HG02588 (cell line): ENCODE measurements around the gene EDC4.
"Not testable (repeated sequence)": the region's sequence is repeated elsewhere in the genome, so short reads cannot be mapped to it uniquely, and the experiment has no call there.

Source experiments
- ATAC-seq: cut with Tn5 transposase; IDR thresholded peaks from one replicate; pipeline ENCODE4 v1.9.1; 2021; ENCODE audit warnings: mild to moderate bottlenecking, moderate library complexity; ENCODE audit not compliant: unreplicated experiment

The EDC4 gene

DNA sequence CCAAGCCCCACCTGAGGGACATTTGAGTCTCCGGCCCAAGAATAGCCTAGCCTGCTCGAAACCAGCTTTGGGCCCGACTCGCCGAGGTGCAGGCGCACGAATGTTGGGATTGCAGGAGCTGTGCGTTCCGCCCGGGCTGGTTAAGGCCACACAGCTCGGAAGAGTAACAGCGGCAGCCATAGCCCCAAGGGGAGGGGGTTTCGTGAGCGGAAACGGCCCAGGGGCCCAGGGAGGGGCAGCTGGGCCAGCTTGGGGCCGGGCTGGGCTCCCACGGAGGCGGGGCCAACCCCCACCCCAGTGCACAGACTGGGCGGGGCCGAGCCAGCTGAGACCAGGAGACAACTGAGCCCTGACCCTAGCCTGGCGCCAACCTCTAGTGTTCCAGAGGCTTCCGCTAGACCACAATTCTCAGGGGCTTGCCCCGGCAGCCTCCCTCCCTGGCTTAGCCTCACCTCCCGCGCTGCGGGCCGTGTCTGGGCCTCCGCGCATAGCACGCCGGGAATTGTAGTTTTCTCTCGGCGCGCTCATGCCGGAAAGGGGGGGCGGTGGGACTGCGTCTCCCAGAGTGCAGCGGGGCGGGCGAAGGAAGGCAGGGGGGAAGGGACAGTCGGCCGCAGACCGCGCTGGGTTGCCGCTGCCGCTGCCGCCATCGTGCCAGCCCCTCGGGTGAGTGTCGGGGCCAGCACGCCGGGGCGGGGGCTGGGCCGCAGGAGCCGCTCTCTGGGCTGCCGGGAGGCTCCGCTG is 26.4 kb upstream of the EDC4 start, which contains the start of gene NUTF2:
NUTF2 (plus strand) TSS at position 614 of the 744 bp plus-strand sequence. CDS start 18,198 bp downstream, outside the sequence.
- ATAC-seq, result peak; percentile 56

DNA sequence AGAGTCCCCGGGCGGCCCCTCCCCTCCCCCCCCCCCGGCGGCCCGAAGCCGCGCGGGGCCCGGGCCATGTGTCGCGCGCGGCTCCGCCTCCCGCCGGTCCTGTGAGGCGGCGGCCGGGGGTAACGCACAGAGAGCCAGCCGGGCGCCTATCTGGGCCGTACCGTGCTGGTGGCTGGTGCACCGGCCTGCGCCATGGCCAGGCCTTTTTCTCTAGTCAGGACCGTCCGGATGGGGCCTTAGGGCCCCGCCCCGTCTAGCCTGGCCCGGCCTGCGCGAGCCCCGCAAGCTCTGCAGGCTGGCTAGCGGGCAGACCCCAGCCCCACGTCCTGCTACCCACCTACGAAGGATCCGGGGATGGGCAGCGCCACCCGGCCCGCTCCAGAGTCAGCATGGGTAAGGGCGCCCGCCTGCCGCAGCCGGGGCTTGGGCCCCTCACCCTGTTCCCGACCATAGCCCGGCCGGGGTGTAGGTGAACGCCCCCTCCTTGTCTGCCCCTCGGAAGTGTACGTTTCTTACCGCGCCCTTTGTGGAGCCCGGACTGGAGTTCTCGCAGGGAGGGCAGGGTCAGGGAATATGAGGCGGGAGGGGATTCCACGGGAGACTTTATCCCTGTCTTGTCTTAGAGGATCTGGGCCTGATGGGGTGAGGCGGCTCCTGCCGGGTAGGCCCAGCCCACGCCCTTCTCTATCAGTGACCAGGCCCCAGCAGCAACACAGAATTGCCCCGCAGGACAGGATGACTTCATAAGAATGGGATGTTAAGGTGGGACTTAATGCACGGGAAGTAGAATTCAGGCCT is 25.6 kb upstream of the EDC4 start, which contains the start of gene CENPT:
CENPT (minus strand) TSS at position 630 of the 798 bp plus-strand sequence. CDS start 13,834 bp downstream, outside the sequence.
- ATAC-seq, result peak; percentile 37

DNA sequence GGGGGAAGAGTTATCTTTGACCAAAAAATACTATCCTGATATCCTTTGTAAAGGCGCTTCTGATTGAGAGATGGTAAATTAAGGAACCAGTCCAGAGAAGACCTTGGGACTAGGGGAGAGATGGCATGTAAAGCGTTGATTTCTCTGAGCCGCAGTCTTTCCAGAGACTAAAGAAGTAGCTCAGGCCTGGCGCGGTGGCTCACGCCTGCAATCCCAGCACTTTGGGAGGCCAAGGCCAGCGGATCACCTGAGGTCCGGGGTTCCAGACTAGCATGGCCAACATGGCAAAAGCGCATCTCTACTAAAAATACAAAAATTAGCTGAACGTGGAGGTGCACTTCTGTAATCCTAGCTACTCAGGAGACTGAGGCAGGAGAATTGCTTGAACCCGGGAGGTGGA is 24.7 kb upstream of the EDC4 start:
- ATAC-seq, result no peak

DNA sequence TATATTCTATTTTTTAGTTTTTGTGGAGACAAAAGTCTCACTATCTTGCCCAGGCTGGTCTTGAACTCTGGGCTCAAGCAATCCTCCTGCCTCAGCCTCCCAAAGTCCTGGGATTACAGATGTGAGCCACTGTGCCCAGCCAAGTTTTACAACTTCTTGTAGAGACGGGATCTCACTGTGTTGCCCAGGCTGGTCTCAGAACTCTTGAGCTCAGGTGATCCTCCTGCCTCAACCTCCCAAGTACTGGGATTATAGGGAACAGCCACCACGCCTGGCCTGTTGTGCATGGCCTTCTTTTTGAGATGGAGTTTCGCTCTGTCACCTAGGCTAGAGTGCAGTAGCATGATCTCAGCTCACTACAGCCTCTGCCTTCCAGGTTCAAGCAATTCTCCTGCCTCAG is 19.2 kb upstream of the EDC4 start:
- no peak for ATAC-seq

DNA sequence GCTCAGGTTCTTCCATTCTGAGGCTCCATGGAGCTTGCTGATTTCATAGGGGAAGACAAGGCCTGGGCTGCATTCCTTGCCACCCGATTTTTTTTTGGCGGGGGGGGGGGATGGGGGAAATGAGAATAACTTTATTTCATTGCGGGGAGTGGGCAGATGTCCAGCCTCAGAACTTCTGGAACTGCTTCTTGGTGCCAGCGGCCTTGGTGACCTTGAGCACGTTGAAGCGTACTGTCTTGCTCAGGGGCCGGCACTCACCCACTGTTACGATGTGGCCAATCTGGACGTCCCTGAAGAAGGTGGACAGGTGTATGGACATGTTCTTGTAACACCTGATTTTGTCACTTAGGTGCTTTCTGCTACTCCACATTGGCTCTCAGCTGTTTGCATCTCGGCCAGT is 17.1 kb upstream of the EDC4 start:
- no peak for ATAC-seq

DNA sequence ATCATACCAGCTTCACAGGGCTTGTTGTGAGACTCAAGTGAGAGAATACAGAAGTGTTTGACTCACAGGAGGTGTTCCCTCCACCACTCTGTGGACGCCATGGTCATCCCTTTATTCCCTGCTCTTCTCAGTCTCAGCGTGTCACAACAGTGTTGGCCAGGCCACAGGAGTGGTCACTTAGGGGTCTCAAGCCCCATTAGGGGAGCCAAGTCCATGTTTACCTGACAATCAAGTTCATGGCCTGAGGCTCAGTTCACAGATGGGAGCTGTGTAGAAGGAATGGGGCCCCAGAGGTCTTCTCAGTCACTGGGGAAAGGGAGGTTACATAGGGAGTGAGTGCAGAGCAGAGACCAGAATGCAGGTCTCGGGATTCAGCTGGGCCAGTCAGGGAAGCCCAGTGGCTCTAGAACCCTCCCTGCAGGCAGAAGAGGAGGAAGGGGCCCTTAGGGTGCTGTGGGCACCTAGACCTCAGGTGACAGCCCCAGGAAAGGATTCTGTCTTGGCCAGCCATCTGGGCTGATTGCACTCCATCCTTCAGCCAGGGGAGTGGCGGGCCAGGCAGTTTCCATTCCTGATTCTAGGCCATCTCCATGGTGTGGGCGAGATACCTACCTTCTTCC is 15.8 kb upstream of the EDC4 start:
- ATAC-seq, result no peak

DNA sequence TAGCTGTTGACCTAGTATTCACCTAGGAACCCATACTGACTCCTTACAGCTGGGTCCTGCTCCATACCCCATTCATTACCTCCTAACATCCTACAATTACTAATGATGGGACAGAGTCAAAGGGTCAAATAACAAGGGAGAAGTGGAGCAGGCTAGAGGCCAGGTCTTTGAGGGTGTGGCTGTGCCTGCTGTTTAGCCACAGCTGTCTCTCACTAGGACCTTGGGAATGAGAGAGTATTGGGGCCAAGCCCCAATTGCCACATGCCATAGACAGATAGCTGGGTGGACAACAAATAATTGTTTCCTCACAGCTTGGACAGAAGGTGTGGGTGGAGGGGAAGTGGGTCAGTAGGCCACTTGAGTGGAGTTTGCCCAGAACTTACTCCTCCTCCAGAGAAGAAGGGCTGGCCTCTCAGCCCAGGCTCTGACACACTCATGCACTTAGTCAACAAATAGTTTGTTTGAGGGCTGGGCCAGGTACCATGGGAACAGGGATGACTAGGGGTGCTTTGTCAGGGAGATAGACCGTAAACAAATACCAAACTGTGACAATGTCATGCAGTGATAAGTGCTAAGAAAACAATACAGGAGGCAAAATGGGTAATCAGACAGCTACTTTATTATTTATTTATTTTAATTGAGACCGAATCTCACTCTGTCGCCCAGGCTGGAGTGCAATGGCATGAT is 15.2 kb upstream of the EDC4 start:
- ATAC-seq, result no peak

DNA sequence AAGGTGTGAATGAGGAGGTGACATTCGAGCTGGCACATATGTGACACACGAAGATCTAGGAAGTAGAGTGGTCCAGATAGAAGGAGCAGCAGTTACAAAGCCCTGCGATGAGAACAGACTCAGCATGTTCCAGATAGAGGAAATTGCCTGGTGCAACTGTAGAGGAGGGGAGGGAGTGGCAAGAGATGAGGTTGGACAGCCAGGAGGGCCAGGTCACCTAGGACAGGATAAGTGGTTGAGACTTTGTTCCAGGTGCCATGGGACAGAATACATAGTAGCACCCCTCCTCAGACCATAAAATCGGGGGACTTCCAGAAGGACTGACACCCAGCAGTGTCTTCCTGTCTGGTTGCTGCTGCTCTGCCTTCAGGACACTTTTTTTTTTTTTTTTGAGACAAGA is 14.4 kb upstream of the EDC4 start:
- no peak for ATAC-seq

DNA sequence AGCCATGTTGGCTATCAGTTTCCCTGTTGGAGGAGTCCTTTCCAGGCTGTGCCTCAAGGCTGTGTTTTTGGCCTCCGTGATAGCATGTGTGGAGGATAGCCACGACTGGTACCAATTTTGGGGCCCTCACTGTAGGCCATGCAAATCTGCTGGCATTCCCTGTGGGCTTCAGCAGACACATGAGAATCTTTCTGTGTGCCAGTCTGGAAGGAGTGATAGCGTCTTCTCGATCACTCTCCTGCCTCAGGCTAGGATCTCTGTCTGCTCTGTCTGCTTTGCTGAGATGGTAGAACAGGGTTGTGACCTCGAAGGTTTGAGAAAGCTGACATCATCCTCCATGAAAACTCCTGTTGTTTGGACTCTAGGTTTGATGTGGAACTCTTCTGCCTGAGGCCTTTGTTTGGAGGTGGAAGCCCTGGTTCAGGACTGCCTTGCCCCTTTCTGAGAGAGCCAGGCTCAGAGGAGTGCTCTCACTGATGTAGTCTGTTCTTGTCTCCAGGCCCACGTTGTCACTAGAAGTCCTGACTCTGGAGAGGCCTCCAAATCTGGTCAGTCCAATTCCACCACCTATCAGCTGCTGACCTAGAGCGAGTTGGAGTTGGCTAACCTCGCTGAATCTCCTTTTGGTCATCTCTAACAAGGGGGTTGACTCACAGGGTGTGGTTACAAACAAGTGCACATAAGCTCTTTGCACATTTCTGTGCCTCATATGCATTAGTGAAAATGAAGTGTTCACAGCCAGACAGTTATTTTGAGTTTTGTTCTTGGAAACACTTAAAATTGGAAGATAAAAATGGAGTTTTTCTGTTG is 12.1 kb upstream of the EDC4 start:
- no peak for ATAC-seq

DNA sequence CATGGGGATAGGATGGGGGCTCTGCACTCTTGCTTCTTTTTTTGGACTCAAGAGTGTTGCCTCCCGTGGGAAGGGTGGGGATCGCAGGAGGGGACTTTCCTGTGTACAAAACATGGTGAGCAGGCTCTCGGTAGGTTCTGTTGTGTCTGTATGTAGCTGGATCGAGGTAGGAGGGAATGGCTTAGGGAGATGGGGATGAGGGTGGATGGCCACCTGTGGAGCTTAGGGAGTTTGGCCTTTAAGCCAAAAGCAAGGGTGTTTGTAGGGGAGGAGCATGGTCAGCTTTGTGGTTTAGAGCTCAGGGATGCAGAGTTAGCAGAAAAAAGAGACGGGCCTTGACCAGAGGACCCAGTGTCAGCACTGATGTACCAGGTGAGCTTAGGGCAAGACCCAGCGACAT is 11.0 kb upstream of the EDC4 start:
- ATAC-seq, result no peak

DNA sequence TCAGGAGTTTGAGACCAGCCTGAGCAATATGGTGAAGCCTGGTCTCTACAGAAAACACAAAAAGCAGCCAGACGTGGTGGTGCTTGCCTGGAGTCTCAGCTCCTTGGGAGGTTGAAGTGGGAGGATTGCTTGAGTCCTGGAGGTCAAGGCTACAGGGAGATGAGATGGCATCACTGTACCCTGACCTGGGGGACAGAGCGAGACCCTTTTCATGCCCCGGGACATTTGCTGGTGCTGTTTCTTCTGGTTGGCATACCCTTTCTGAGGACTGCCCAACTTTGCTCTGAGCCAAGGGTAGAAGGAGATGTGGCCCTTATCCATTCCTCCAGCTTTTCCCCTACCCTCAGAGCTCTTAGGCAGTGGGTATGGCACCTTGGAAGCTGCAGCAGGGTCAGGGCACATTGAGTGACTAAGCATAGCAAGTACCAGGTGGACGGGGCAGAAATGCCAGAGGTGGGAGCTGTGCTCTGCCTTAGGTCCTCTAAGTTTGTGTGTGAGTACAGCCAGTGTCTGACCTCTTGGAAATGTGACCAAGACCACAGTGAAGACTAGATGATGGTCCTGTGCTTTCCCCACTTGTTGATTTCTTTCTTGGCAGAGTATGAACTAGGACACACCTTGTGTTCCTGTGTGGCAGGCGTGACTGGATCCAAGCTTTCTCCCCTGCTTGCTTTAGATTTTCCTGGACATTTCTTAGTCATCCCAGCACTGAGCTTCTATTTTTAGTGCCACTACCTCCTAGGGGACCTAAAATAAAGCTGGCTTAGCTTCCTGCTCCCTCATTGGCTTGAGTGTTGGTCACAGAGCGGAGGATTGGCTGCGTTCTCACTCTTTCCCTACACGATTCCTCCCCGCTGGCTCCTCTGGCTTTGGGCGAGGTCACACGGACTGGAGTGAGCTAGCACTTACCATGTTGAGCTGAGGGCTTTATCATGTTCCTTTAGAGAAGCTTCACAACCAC is 9.9 kb upstream of the EDC4 start:
- ATAC-seq, result no peak

DNA sequence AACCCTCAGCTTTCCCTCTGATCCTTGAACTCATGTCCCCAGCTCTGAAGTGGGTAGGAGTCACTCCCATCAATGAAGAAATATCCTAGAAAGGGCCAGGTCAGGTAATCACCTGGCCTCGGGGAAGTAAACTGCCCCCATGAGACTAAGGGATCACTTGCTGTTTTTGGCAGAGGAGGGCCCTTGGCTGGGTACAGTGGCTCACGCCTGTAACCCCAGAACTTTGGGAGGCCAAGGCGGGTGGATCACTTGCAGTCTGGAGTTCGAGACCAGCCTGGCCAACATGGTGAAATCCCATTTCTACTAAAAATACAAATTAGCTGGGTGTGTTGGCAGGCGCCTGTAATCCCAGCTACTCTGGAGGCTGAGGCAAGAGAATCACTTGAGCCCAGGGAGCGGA is 8.8 kb upstream of the EDC4 start:
- ATAC-seq, result not testable (repeated sequence)

DNA sequence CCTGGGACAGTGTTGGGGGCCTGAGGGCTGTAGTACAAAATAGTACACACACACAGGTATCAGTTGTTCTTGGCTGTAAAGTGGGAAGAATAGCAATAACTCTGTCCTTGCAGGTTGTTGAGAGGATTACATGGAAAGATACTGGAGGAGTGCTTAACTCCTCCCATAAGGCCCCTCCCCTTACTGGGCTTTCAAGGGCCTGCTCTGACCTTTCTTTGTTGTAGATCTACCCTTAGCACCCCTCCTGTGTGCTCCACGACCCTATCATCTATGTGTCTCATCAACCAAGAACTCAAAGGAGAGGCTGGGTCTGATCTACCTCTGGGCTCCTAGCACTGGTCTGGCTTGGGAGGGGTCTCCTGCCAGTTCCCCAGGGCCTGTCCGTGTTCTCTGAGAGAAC is 8.3 kb upstream of the EDC4 start:
- ATAC-seq, result no peak

DNA sequence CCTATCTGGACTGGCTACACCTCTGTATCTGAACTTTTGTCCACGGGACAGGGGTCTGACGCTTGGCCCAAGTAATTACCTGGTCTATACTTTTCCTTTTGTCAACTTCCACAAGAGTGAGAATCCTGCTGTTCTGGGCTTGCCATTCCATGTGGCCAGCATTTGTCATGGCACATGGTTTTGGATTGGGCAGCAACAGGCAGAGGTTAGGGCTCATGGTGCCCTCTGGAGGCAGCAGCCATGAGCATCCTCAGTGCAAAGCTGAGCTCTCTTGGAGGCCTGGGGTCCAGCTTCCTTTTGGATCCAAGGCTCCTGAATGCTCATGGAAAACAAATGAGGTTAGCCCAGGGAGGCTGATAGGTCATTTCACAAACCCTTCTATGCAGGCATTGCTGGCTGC is 7.5 kb upstream of the EDC4 start:
- ATAC-seq, result no peak

DNA sequence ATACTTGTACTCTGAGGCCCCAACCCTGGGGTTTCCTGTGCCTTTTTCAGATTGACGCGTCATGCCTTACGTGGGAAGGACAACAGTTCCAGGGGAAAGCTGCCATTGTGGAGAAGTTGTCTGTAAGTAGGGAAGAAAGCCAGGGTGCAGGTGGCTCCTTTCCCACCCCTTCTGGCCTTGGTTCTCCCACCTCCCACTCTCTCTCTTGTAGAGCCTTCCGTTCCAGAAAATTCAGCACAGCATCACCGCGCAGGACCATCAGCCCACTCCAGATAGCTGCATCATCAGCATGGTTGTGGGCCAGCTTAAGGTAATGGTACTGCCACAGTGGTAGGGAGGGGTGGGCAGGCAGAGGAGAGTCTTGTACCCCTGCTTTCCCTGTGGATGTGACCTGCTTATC is 4.6 kb upstream of the EDC4 start:
- ATAC-seq, result no peak

DNA sequence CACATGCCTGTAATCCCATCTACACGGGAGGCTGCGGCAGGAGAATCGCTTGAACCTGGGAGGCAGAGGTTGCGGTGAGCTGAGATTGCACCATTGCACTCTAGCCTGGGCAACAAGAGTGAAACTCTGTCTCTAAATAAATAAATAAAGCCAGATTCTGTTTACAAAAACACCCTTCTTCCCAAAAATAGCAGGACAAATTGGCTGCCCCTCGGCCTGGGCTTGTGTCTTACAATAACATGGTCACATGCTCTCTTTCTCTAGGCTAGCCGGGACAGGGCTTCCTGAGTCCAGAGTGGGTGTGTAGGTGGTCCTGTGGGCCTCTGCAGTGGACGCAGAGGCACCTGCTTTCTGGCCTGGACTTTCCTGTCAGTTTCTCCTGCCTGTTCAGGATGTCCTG is 3.2 kb upstream of the EDC4 start:
- ATAC-seq, result no peak

DNA sequence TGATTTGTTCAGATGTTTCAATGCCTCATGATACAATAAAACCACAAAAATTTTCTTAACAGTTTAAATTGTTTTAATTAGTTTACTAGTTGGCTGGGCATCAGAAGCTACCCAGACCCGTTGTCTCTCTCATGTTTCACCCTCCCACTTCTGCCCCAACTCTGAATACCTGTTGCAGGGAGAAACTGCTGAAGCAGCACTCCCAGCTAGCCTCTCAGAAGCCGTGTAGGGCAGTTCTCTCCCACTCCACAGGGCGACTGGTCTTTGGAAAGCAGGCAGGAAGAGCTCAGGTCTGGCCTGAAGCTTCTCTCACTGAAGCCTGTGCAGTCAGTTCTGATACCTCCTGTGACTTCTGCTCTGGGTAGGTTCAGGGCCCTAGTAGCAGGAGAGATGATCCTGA is 1.6 kb upstream of the EDC4 start:
- no peak for ATAC-seq

DNA sequence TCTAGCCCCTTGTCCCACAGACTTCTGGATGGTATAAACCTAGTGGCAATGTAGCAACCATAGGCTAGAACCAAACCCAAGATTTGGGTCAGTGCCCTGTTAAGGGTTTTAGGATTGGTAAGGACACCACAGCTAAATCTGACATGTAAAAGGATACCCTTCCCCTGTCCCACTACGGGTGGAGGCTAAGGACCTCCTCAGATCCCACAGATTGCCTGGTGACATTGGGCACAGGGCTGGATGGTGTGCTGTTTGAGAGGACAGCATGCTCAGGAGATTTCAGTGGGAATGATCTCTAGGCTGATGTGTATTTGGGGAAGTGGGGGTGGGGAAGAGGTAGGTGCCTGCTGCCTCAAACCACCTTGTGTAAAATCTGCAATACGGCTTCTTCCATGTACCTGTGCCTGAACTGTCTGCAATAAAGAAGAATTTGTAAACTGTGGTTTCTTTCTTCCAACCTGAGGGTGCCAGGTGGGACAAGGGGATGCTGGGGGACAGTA is 671 bp upstream of the EDC4 start:
- no peak for ATAC-seq
